H9 (cell line): ENCODE data around the gene TJP3. TPM values are rescaled to one million over a fixed set of nuclear protein-coding genes. Genes with fewer than 3 reads are reported as not detected.
A peak's percentile ranks its signal among the peaks of the same experiment; 100 is the strongest.

Experiments used
- DNase-seq: peaks from one replicate; pipeline ENCODE4 v3.0.0-alpha.2; 2017
- H2AFZ ChIP-seq: one replicate; pipeline ENCODE4 v1.6.1; 2013; ENCODE audit warnings: mild to moderate bottlenecking, low read length, control low read depth, moderate library complexity
- H2AK5ac ChIP-seq: 2 replicates; pipeline ENCODE4 v1.6.1; 2013; ENCODE audit warnings: low read length, control low read depth, mixed read lengths; ENCODE audit not compliant: insufficient read length
- H2BK120ac ChIP-seq: one replicate; pipeline ENCODE4 v1.6.1; 2013; ENCODE audit warnings: low read depth, mild to moderate bottlenecking, low read length, control low read depth, inconsistent platforms; ENCODE audit not compliant: poor library complexity, severe bottlenecking
- H2BK12ac ChIP-seq: 2 replicates; pipeline ENCODE4 v1.6.1; 2013; ENCODE audit warnings: low read length, control low read depth, mixed read lengths, low read depth; ENCODE audit not compliant: insufficient read length
- H2BK15ac ChIP-seq: 2 replicates; pipeline ENCODE4 v1.6.1; 2013; ENCODE audit warnings: low read depth, low read length, control low read depth
- H2BK20ac ChIP-seq: one replicate; pipeline ENCODE4 v1.6.1; 2013; ENCODE audit warnings: low read depth, mild to moderate bottlenecking, low read length, control low read depth, inconsistent platforms; ENCODE audit not compliant: poor library complexity, severe bottlenecking
- H2BK5ac ChIP-seq: 2 replicates; pipeline ENCODE4 v1.6.1; 2013; ENCODE audit warnings: low read length, control low read depth, mixed read lengths; ENCODE audit not compliant: insufficient read length
- H3K14ac ChIP-seq: 2 replicates; pipeline ENCODE4 v1.6.1; 2013; ENCODE audit warnings: low read length, control low read depth; ENCODE audit not compliant: insufficient read depth
- H3K18ac ChIP-seq: 2 replicates; pipeline ENCODE4 v1.6.1; 2013; ENCODE audit warnings: low read depth, mild to moderate bottlenecking, mixed read lengths, low read length, control low read depth; ENCODE audit not compliant: insufficient read length
- H3K23ac ChIP-seq: 2 replicates; pipeline ENCODE4 v1.6.1; 2013; ENCODE audit warnings: low read length, control low read depth, mixed read lengths, low read depth; ENCODE audit not compliant: insufficient read length
- H3K23me2 ChIP-seq: 2 replicates; pipeline ENCODE4 v1.6.1; 2013; ENCODE audit warnings: low read depth, mild to moderate bottlenecking, mixed read lengths, low read length, control low read depth; ENCODE audit not compliant: insufficient read length, poor library complexity, severe bottlenecking
- H3K27ac ChIP-seq: 2 replicates; pipeline ENCODE4 v1.5.1; 2013; ENCODE audit warnings: low read length, control low read depth, mixed read lengths, low read depth; ENCODE audit not compliant: insufficient read length
- H3K27me3 ChIP-seq: 2 replicates; pipeline ENCODE4 v1.6.1; 2013; ENCODE audit warnings: low read length, control low read depth, inconsistent platforms; ENCODE audit not compliant: insufficient read depth
- H3K4ac ChIP-seq: 2 replicates; pipeline ENCODE4 v1.6.1; 2013; ENCODE audit warnings: low read depth, mild to moderate bottlenecking, control low read depth, inconsistent platforms, low read length, moderate library complexity
- H3K4me1 ChIP-seq: 2 replicates; pipeline ENCODE4 v1.6.1; 2013; ENCODE audit warnings: low read length, control low read depth, inconsistent platforms; ENCODE audit not compliant: insufficient read depth
- H3K4me2 ChIP-seq: 2 replicates; pipeline ENCODE4 v1.6.1; 2013; ENCODE audit warnings: low read length, control low read depth, mixed read lengths; ENCODE audit not compliant: insufficient read length, insufficient read depth
- H3K56ac ChIP-seq: 2 replicates; pipeline ENCODE4 v1.6.1; 2013; ENCODE audit warnings: low read depth, mild to moderate bottlenecking, mixed read lengths, low read length, control low read depth; ENCODE audit not compliant: insufficient read length
- H3K79me1 ChIP-seq: 2 replicates; pipeline ENCODE4 v1.6.1; 2013; ENCODE audit warnings: low read depth, mild to moderate bottlenecking, moderate library complexity, low read length, control low read depth, inconsistent platforms; ENCODE audit not compliant: insufficient read depth, poor library complexity, severe bottlenecking
- H3K79me2 ChIP-seq: 2 replicates; pipeline ENCODE4 v1.6.1; 2013; ENCODE audit warnings: low read length, control low read depth, inconsistent platforms; ENCODE audit not compliant: insufficient read depth
- H3K9ac ChIP-seq: 2 replicates; pipeline ENCODE4 v1.6.1; 2013; ENCODE audit warnings: low read length, control low read depth, mixed read lengths; ENCODE audit not compliant: insufficient read length; ENCODE audit errors: extremely low read depth
- H3K9me3 ChIP-seq: one replicate; pipeline ENCODE4 v1.6.1; 2013; ENCODE audit warnings: low read depth, low read length, inconsistent platforms; ENCODE audit not compliant: control insufficient read depth
- H3T11ph ChIP-seq: one replicate; pipeline ENCODE4 v1.6.1; 2013; ENCODE audit warnings: mild to moderate bottlenecking, low read length, control low read depth, inconsistent platforms
- H4K20me1 ChIP-seq: one replicate; pipeline ENCODE4 v1.6.1; 2013; ENCODE audit not compliant: control insufficient read depth, insufficient read length, insufficient read depth
- H4K5ac ChIP-seq: 2 replicates; pipeline ENCODE4 v1.6.1; 2013; ENCODE audit warnings: low read depth, mild to moderate bottlenecking, mixed read lengths, low read length, control low read depth; ENCODE audit not compliant: insufficient read length
- H4K8ac ChIP-seq: replicated peaks from 2 replicates; pipeline ENCODE4 v1.6.1; 2013; ENCODE audit warnings: low read length, control low read depth, mixed read lengths, low read depth; ENCODE audit not compliant: insufficient read length
- H4K91ac ChIP-seq: 2 replicates; pipeline ENCODE4 v1.6.1; 2013; ENCODE audit warnings: low read depth, mild to moderate bottlenecking, moderate library complexity, mixed read lengths, low read length, control low read depth; ENCODE audit not compliant: insufficient read length
- H3K27ac Mint-ChIP-seq, 3 experiments: 2 replicates in 2 of 3; 3 replicates in 1 of 3; pipeline ENCODE4 v1.8.0; 2020 to 2021; ENCODE audit warnings: mixed read lengths in 3 of 3, mild to moderate bottlenecking in 1 of 3, moderate library complexity in 1 of 3
- H3K27me3 Mint-ChIP-seq: 2 replicates; pipeline ENCODE4 v1.8.0; 2021; ENCODE audit warnings: low read depth, mild to moderate bottlenecking, moderate library complexity, mixed read lengths
- H3K36me3 Mint-ChIP-seq, 3 experiments: 2 replicates in 2 of 3; 3 replicates in 1 of 3; pipeline ENCODE4 v1.8.0; 2020 to 2021; ENCODE audit warnings: low read depth in 3 of 3, mixed read lengths in 3 of 3; ENCODE audit not compliant: insufficient read depth in 1 of 3
- H3K4me1 Mint-ChIP-seq, 2 experiments: 2 replicates each; pipeline ENCODE4 v1.8.0; 2020; ENCODE audit warnings: mixed read lengths in 2 of 2
- H3K4me3 Mint-ChIP-seq, 2 experiments: 2 replicates in 1 of 2; 3 replicates in 1 of 2; pipeline ENCODE4 v1.8.0; 2020 to 2021; ENCODE audit warnings: mild to moderate bottlenecking in 2 of 2, mixed read lengths in 2 of 2, moderate library complexity in 1 of 2
- H3K9me3 Mint-ChIP-seq, 2 experiments: 2 replicates in 1 of 2; 3 replicates in 1 of 2; pipeline ENCODE4 v1.8.0; 2020; ENCODE audit warnings: mild to moderate bottlenecking in 2 of 2, mixed read lengths in 2 of 2, moderate library complexity in 1 of 2
- WGBS: extraction: QIAGEN DNeasy Blood & Tissue Kit; methylation state at CpG from one replicate; pipeline ENCODE4 v1.1.7; 2013; ENCODE audit warnings: missing lambda C conversion rate, low lambda C conversion rate, mixed read lengths; ENCODE audit not compliant: insufficient read length; ENCODE audit errors: extremely low coverage; 5-methylcytosine and 5-hydroxymethylcytosine counted together
- total RNA-seq: library from RNA; stranded (reverse); gene quantifications from 2 replicates; pipeline ENCODE4 v1.2.1, GENCODE V29; 2021
- TF ChIP-seq, protein P1 (sequence below): fragments of 200-600 bp; sonication (generic); conservative IDR thresholded peaks from 3 replicates; pipeline ENCODE4 v1.8.0; 2021; ENCODE audit warnings: antibody characterized with exemption, mild to moderate bottlenecking

The TJP3 gene
- total RNA-seq, 1 experiment from 2014 or later = 27.3 TPM

DNA sequence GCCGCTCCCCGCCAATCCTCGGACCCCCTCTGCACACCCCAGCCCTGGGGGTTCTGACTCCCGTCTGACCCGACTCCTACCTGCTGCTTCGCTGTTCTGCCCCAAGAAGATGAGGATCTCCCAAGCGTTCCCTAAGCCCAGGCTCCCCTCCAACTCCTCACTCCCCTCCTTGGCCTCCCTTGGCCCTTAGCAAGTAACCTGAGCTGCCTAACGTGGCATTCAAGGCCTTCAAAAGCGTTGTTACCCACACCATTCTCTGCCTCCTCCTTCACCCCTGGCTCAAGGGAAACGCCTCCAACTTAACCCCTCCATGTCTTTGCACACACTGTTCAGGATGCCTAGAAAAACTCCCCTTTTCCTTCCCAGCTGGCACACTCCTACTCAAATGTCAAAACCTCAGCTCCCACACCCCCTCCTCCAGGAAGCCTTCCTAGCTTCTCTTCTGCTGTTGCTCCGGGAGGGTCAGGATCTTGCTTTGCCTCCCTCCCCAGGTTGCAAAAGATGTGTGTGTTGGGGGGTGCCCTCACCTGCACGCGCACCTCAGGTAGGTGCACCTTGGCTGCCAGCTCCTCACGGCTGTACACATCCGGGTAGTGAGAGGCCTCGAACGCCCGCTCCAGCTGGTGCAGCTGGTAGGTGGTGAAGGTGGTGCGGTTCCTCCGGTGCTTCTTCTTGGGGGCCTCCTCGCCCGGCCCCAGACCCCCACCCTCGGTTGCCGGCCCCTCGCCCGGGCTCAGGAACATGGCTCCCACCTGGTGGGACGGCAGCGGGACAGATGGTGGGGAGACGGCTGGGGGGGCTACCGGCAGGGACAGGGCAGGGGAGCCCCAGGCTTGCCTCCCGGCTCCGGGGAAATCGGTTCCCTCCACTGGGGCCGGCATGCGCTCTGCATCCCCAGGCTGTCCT lies 63.1 kb downstream of the TJP3 start:
- Histone ChIP-seq H3T11ph (no peak overlapping the region), H3K23me2 (no peaks in the 10 kb centered on the region), H3K9me3 (no peaks in the 10 kb centered on the region), H2AK5ac (no peak overlapping the region), H3K4ac (no peak overlapping the region), H3K4me2 (no peak overlapping the region), H2AFZ (no peak overlapping the region), H3K23ac (no peak overlapping the region), H3K79me2 (no peaks in the 10 kb centered on the region), H3K27me3 (no peaks in the 10 kb centered on the region), H4K5ac (no peak overlapping the region), H3K9ac (no peak overlapping the region), H2BK15ac (no peak overlapping the region), H3K14ac (no peak overlapping the region; the same call in 1 of the 2 replicates), H3K79me1 (no peaks in the 10 kb centered on the region), H4K20me1 (no peaks in the 10 kb centered on the region), H2BK20ac (no peak overlapping the region), H2BK12ac (no peak overlapping the region), H2BK120ac (no peak overlapping the region), H3K56ac (no peak overlapping the region), H2BK5ac (no peak overlapping the region), H3K4me1 (no peaks in the 10 kb centered on the region), H3K18ac (no peak overlapping the region), H4K8ac (no peak overlapping the region), H3K27ac (no peak overlapping the region), H4K91ac (no peak overlapping the region)
- peak; percentile 42 for DNase-seq
- Mint-ChIP-seq H3K9me3 (no peaks in the 10 kb centered on the region), H3K27me3 (no peaks in the 10 kb centered on the region), H3K36me3 (peaks cover 5 to 13% (median 12%) of the 10 kb centered on the region in 3 experiments; a peak in 6 of 7 replicates), H3K4me3 (peak overlapping the region in 1 of 2 experiments; percentile 3; a peak in 2 of 5 replicates), H3K4me1 (peaks cover 7 to 18% of the 10 kb centered on the region in 2 experiments), H3K27ac (peak overlapping the region; percentile 7 to 87 (median 50); a peak in 4 of 7 replicates)
- no CpG with 5 or more reads among the region's 35 CpGs for WGBS
- TF ChIP-seq, protein P1, sequence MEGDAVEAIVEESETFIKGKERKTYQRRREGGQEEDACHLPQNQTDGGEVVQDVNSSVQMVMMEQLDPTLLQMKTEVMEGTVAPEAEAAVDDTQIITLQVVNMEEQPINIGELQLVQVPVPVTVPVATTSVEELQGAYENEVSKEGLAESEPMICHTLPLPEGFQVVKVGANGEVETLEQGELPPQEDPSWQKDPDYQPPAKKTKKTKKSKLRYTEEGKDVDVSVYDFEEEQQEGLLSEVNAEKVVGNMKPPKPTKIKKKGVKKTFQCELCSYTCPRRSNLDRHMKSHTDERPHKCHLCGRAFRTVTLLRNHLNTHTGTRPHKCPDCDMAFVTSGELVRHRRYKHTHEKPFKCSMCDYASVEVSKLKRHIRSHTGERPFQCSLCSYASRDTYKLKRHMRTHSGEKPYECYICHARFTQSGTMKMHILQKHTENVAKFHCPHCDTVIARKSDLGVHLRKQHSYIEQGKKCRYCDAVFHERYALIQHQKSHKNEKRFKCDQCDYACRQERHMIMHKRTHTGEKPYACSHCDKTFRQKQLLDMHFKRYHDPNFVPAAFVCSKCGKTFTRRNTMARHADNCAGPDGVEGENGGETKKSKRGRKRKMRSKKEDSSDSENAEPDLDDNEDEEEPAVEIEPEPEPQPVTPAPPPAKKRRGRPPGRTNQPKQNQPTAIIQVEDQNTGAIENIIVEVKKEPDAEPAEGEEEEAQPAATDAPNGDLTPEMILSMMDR = no peak
